Stimulated activated CD4-positive, alpha-beta T cell treated with anti-CD3 and anti-CD28 coated beads, Interleukin-15, amount 100 ng/mL, for 1 hour (primary cell): ENCODE data around the gene FAM120C.

Source experiments
- DNase-seq, 2 donors: peaks; one replicate each; pipeline ENCODE4 v3.0.0-alpha.2; 2020; ENCODE audit warnings: low read depth in 1 of 2, low spot score in 1 of 2

FAM120C gene

GRCh38 chrX:54171527-54172250, 11.4 kb downstream of the FAM120C start:
- no peak for DNase-seq

GRCh38 chrX:54171091-54171490, 12.0 kb downstream of the FAM120C start:
- DNase-seq: no peak

- DNase-seq: no peak
Observed at GRCh38 chrX:54166915-54167314, 16.1 kb downstream of the FAM120C start.

GRCh38 chrX:54157561-54157960, 25.5 kb downstream of the FAM120C start:
- no peak for DNase-seq

- DNase-seq: no peak
Observed at GRCh38 chrX:54134269-54134668, 48.8 kb downstream of the FAM120C start.

GRCh38 chrX:54116391-54116790, 66.7 kb downstream of the FAM120C start:
- no peak for DNase-seq

GRCh38 chrX:54093571-54093970, 89.5 kb downstream of the FAM120C start:
- DNase-seq: no peak

- no peak for DNase-seq
Observed at GRCh38 chrX:54093159-54093558, 89.9 kb downstream of the FAM120C start.

GRCh38 chrX:54090880-54091279, 92.2 kb downstream of the FAM120C start:
- DNase-seq: no peak

GRCh38 chrX:54089191-54089590, 93.9 kb downstream of the FAM120C start:
- no peak for DNase-seq

- DNase-seq: no peak
Observed at GRCh38 chrX:54087661-54088060, 95.4 kb downstream of the FAM120C start.

GRCh38 chrX:54085666-54086065, 97.4 kb downstream of the FAM120C start:
- DNase-seq: no peak

- DNase-seq: no peak
Observed at GRCh38 chrX:54076903-54077302, 106.2 kb downstream of the FAM120C start.

GRCh38 chrX:54074826-54075225, 108.2 kb downstream of the FAM120C start:
- no peak for DNase-seq

GRCh38 chrX:54067766-54068165, 115.3 kb downstream of the FAM120C start:
- DNase-seq: no peak

GRCh38 chrX:54066841-54067240, 116.2 kb downstream of the FAM120C start:
- no peak for DNase-seq

- no peak for DNase-seq
Observed at GRCh38 chrX:54064564-54064963, 118.5 kb downstream of the FAM120C start.

- no peak for DNase-seq
Observed at GRCh38 chrX:54063361-54063760, 119.7 kb downstream of the FAM120C start.

GRCh38 chrX:54049801-54050200, 133.3 kb downstream of the FAM120C start:
- DNase-seq: no peak

- no peak for DNase-seq
Observed at GRCh38 chrX:54048412-54048811, 134.6 kb downstream of the FAM120C start.

GRCh38 chrX:54045563-54046228, 137.4 kb downstream of the FAM120C start:
- no peak for DNase-seq

GRCh38 chrX:54044877-54045338, 138.1 kb downstream of the FAM120C start:
- no peak for DNase-seq
